GM21786 (cell line): Measurements from ENCODE around the gene PIGM.
"Not testable (repeated sequence)": the region's sequence is repeated elsewhere in the genome, so short reads cannot be mapped to it uniquely, and the experiment has no call there.

Experiments
- ATAC-seq: cut with Tn5 transposase; IDR thresholded peaks from one replicate; pipeline ENCODE4 v1.9.1; 2021; ENCODE audit not compliant: unreplicated experiment

Gene PIGM

GRCh38 chr1:160061369-160062229 is 29.8 kb upstream of the PIGM start:
- no peak for ATAC-seq

- ATAC-seq, result no peak
Observed at GRCh38 chr1:160058087-160058486, 26.3 kb upstream of the PIGM start.

- ATAC-seq, result no peak
Observed at GRCh38 chr1:160056648-160057169, 24.9 kb upstream of the PIGM start.

DNA sequence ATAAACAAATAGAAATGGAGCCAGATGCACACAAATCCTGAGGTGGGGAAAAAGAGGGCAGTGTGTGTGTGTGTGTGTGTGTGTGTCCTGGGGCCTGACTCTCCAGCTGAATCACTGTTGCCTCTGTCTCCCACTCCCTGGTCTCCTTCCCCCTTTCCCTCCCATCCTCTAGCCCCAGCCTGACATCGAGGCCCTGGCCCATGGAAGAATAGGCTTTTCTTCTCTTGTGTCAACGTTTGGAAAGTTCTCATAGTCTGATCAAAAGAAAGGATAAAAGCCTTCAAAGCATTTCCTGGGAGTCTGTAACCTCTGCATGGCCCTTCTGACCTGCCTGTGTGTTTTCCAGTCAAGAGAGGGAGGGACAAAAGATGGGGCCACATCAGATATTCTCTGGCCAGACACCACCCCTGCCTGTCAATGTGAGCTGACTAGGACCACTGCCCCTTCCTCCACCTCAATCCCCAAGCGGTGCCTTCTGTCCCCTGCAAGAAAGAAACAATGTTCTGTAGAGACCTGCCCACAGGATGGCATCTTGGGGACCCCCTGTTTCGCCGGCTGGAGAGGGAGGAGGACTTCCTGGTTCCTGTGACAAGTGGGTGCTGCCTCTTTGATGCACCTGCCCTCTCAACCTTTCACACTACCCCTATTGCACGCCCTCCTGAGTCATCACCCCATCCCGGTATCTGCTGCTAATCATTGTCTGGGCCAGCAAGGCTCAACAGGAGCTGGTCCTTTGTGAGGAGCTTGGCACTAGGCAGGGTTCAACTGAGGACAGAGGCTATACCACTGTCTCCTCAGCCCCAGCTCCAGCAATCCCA is 22.0 kb upstream of the PIGM start:
- ATAC-seq, result no peak

- no peak for ATAC-seq
Observed at GRCh38 chr1:160052936-160053335, 21.1 kb upstream of the PIGM start.

GRCh38 chr1:160050619-160051018 is 18.8 kb upstream of the PIGM start:
- ATAC-seq, result no peak

DNA sequence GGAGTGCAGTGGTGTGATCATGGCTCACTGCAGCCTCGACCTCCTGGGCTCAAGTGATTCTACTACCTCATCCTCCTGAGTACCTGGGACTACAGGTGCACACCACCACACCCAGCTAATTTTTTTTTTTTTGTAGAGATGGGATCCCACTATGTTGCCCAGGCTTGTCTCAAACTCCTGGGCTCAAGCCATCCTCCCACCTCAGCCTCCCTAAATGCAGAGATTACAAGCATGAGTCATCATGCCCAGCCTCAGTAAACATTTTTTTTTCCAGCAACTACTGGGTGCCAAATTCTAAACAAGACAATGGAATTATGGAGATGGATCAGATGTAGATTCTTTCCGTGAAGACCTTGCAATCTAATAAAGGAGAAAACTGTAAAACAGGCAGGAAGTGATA is 18.4 kb upstream of the PIGM start:
- ATAC-seq, result not testable (repeated sequence)

DNA sequence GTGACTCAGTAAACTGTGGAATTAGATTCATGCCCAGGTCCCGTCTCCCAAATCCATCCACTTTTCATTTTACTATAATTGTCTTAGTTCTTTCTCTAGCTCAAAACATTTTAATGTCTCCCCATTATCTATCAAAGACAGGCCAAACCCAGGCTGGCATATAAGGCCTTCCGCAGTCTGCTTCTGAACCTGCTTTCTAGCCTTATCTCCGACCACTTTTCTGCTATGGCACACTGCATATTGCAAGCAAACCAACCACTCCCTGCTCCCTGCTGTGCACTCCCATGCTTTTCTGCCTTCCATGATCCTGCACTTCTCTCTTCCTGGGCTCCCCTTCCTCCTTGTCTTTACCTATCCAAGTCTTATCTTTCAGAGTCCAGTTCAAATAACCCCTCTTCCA is 17.3 kb upstream of the PIGM start:
- no peak for ATAC-seq

DNA sequence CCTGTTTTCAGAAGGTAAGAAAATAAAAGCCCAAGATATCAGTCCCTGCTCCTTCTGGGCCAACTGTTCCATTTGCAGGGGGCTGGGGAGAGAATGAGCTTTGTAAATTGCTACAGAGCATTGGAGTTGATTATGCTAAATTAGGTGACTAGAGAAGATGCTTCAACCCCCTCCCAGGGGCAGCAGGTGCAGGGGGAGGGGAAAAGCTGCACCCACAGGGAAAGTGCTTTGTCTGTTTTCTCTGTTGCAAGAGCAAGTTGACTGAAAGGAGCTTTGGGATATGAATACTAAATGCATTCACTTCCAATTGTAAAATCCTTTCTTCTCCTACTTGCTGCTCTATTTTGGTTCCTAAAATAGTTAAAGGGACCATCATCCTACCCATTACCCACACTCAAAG is 16.5 kb upstream of the PIGM start:
- ATAC-seq, result no peak

DNA sequence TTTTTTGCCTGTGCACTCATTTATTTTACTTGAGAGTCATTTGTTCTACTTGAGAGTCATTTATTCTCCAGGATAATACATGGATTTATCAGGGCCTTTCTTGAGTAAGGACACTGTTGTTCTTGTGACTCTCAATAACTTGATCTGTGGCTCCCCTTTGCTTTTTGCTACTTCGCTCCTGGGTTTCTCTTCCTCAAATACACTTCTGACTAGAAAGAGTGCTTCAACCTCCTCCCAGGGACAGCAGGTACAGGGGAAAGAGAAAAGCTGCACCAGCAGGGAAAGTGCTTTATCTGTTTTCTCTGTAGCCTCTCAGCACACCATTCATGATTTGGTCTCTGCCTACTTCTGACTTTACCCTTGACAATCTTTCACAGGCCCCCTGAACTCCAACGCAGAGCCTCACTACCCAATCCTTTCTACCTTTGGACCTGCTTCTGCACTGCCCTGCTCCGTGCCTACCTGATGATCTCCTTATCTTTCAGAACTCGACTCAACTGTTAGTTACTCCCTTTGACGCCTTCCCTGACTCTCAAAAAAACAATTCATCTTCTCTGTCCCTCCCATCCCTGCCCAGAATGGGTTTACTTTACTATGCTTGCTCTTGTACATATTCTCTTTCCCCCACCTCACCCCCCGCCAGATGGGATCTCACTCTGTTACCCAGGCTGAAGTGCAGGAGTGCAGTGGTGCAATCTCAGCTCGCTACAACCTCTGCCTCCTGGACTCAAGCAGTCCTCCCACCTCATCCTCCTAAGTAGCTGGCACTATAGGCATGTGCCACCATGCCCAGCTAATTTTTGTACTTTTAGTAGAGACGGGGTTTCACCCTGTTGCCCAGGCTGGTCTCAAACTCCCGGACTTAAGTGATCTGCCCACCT is 15.6 kb upstream of the PIGM start:
- ATAC-seq, result peak; percentile 37

DNA sequence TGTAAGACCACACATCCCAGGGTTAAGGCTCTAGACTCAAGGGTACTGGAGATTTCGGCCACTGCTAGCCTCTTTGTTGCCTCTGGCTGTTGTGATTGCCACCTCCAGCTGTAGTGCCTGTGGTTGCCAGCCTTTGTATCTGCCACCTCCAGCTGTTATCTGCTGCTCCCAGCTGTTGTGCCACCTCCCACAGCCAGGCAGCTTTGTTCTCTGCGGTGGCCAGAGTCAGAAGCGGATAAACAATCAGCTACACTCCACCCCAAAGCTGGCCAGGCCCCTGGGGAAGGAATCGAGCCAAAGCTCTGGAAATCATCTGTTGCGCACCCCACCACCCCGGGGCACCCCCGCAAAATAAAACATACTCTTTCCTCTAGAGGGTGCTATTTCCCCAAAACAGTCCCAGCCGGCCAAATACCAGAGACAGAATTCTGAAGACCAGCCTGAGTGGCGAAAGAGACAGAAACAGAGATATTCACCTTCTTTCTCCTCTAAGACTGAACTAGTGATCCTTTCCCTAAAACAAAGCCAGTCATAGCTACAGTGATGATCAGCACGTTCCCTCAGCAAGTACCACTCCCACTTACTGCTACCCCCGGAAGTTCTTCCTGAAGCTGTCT is 14.8 kb upstream of the PIGM start:
- ATAC-seq, result peak; percentile 71

DNA sequence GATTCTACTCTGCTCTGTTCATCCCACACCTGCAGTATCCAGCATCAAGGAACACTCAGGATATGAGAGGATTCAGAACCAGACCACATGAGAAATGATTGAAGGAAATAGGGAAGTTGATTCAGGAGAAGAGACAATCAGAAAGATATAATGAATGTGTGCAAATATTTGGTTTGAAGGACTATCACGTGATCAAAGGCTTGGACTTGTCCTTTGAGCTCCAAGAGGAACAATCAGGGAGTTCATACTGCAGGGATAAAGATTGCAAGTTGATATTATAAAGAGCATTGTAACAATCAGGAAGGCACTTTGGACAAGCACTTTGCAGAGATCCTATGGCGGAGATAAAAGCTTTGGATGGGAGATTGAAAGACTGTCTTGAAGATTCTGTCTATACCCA is 13.9 kb upstream of the PIGM start:
- no peak for ATAC-seq

DNA sequence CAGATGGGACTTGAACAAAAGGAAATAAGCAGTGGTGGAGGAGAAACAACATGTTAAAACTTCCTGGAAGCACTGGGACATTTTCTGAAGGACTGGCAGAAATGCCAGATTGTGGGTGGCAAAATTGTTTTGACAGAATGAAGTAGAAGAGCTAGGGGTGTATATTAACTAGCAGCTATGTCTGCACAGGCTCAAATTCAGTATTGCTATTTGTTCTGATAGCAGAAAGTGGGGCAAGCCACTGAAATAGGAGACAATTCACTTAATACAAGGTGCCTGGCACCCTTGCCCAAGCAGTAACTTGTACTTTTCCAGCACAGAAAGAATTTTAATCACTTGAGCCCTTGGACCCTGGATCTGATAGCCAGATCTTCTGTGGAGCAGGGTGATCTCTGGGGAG is 11.8 kb upstream of the PIGM start:
- no peak for ATAC-seq

GRCh38 chr1:160040476-160040875 is 8.7 kb upstream of the PIGM start:
- ATAC-seq, result no peak

DNA sequence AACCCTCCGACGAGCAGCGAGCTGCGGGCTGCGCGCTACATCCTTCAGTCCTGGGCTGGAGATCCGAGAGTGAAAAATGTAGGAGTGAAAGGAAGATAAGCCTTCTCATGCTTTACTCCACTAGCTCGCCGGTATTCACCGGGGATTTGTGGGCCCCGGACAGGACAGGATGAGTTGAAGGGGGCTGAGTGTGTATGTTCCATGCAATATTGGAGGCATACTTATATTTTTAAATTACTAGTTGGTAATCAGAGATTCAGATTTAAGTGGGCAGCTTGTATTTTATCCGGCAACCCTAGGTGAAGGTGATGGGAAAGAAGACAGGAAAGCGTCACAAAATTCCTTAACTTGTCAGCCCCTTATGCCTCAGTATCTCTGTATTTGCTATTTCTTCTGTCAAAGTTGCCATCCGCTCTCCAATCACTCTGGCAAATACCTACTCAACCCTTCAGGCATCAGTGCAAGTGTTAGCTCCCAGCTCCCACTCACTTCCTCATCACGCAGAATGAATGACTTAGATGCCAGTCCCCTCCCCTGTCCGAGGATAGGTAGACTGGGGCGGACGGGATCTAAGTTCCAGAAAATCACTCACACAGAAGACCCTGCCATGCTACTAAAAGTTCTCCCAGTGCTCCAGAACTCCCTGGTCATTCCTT is 503 bp upstream of the PIGM start:
- ATAC-seq, result no peak

DNA sequence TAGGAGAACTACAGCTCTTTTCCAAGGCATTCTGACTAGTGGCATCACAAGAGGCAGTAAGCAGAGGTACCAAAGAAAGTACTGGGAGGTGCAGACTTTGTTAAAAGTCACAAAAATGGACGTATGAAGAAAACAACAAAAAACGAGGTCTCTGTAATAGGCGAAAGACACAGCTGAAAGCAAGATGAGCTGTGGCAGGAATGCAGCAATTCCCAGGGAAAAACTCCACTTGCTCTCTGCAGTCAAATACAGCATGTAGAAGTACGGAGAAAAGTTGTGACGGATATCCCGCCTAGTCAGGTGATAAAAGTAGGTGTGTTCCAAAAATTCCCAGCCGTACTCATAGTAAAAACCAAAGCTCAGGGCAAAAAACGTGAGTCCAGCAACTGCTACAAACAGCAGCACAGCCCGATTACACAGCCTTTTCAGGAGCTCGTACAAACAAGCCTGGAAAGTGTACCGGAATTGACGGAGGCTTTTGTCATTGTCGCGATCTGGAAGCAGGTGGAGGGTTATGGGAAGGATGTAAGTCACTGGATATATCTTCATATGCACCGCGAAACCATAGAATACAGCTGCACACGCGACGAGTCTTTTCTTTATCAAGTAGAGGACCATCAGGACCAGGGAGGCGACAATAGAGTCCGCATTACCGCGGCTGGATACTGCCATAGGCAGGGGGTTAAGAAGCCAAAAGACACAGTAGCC is 979 bp downstream of the PIGM start:
- peak; percentile 13 for ATAC-seq

- ATAC-seq, result no peak
Observed at GRCh38 chr1:160028426-160028825, 3.4 kb downstream of the PIGM start.

DNA sequence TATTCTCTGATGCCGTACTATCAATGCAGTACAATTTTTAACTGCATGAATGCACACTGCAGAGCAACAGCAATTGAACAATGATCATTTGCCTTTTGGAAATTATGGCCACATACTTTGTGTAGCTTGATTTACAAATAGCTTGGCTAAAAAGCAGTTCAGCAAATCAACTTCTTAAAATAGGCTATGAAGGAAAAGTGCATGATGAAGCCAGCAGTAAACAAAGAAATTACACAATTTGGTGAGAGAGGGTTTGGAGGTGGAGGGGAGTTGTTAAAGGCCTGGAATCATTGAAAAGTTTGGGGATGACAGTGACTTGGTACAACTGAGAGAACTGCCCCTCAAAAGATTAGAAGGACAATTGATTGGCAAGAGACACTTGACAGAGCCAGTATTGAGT is 6.5 kb downstream of the PIGM start:
- no peak for ATAC-seq

DNA sequence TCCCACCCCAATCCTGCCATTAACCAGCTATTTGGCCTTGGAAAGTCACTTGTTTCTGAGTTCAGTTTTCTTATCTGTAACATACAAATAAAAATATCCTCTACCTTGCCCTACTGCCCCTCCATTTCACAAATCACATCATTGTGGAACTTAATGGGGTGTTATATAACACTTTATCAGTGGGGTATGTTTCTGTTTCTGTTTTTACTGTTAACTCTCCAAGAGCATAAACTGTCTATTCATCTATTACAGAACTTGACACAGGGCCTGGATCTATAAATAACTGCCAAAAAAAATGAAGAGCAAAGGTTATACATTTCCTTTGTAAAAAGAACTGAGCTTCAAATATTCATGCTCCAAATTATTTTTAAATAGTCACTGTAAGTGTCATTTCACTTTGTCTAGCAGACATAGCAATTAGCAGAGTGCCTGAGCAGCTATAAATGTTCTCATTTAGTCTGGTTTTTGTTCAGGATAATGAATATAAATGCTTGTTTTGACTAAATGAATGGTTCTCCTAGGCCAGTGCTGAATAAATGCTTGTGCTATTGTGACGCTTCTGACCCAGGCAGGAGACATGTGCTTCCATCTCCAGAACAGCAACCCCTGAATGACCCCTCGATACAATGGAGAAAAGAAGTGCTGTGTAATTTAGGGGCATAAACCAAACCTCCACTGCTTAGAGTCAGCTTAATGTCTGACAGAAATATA is 7.4 kb downstream of the PIGM start:
- no peak for ATAC-seq
